Kasumi-1 (cell line): ENCODE results near the gene HTD2.

ENCODE experiments used
- DNase-seq, 2 experiments: peaks; one replicate each; lab custom pipeline; 2025; lab: John Stamatoyannopoulos, UW

Gene HTD2

GRCh38 chr3:58292866-58293265 lies 13.5 kb upstream of the HTD2 start:
- no peak for DNase-seq

- DNase-seq, result no peak
Observed at GRCh38 chr3:58293516-58293915, 12.8 kb upstream of the HTD2 start.

- DNase-seq, result no peak
Observed at GRCh38 chr3:58296269-58296668, 10.1 kb upstream of the HTD2 start.

- DNase-seq, result no peak
Observed at GRCh38 chr3:58296843-58297242, 9.5 kb upstream of the HTD2 start.

GRCh38 chr3:58298190-58298589 lies 8.1 kb upstream of the HTD2 start:
- DNase-seq, result no peak

GRCh38 chr3:58299075-58299474 lies 7.2 kb upstream of the HTD2 start:
- DNase-seq, result no peak

- DNase-seq, result peak; percentile 25 to 46
Observed at GRCh38 chr3:58299839-58300516, 6.3 kb upstream of the HTD2 start.

GRCh38 chr3:58307639-58308215 lies 1.4 kb downstream of the HTD2 start:
- peak; percentile 57 to 64 for DNase-seq

- no peak for DNase-seq
Observed at GRCh38 chr3:58308728-58309127, 2.4 kb downstream of the HTD2 start.

GRCh38 chr3:58317811-58318210 lies 11.5 kb downstream of the HTD2 start:
- DNase-seq, result no peak

GRCh38 chr3:58321791-58322190 lies 15.5 kb downstream of the HTD2 start:
- DNase-seq, result no peak

- no peak for DNase-seq
Observed at GRCh38 chr3:58322793-58323192, 16.5 kb downstream of the HTD2 start.

GRCh38 chr3:58323529-58324390 lies 17.4 kb downstream of the HTD2 start:
- DNase-seq, result no peak

- DNase-seq, result no peak
Observed at GRCh38 chr3:58324391-58325390, 18.4 kb downstream of the HTD2 start.

- DNase-seq, result no peak
Observed at GRCh38 chr3:58325525-58325992, 19.2 kb downstream of the HTD2 start.

GRCh38 chr3:58326267-58326900 lies 20.1 kb downstream of the HTD2 start:
- no peak for DNase-seq

GRCh38 chr3:58329150-58329921 lies 23.0 kb downstream of the HTD2 start:
- DNase-seq, result no peak

- DNase-seq, result no peak
Observed at GRCh38 chr3:58329922-58330413, 23.6 kb downstream of the HTD2 start.

- no peak for DNase-seq
Observed at GRCh38 chr3:58331593-58332152, 25.4 kb downstream of the HTD2 start.
